AG04449 (cell line): ENCODE data around the gene TCN2.

Source experiments
- CTCF ChIA-PET: fragments of 350-600 bp; formaldehyde crosslinking; extraction: SDS; loops from one replicate; lab custom pipeline; 2021; ENCODE audit warnings: antibody characterized with exemption; lab: Yijun Ruan, JAX
- POLR2A ChIA-PET: fragments of 400-600, 350-600 bp; formaldehyde crosslinking; extraction: SDS; loops from one replicate; lab custom pipeline; 2020; ENCODE audit warnings: antibody characterized with exemption, inconsistent platforms; lab: Yijun Ruan, JAX
- DNase-seq: peaks from one replicate; pipeline ENCODE4 v3.0.0-alpha.2; 2010; ENCODE audit warnings: low read depth, low spot score
- H3K4me3 ChIP-seq: 2 replicates; pipeline ENCODE4 v1.5.1; 2011; ENCODE audit warnings: low read depth, mild to moderate bottlenecking, control low read depth, low read length
- CTCF ChIP-seq: IDR thresholded peaks from one replicate; pipeline ENCODE4 v1.5.1; 2011; ENCODE audit warnings: mild to moderate bottlenecking, moderate library complexity, low read length, control low read depth, inconsistent platforms; ENCODE audit not compliant: insufficient read depth; ENCODE audit errors: missing control alignments

Gene TCN2

GRCh38 chr22:30604723-30605122, 2.3 kb upstream of the TCN2 start:
- ChIA-PET POLR2A (no interaction called here), CTCF (interaction anchor here (0.7 to 7.8 kb wide), 7 partner anchors 10 to 150 kb away, joined by 3 to 71 read pairs (median 4); partner anchors contain the start of gene PES1)
- TF ChIP-seq CTCF: no peak
- H3K4me3 ChIP-seq: no peak overlapping the region
- DNase-seq: no peak

GRCh38 chr22:30605449-30606110, 1.4 kb upstream of the TCN2 start:
- H3K4me3 ChIP-seq: no peak overlapping the region
- DNase-seq: no peak
- CTCF ChIA-PET: interaction anchor here (0.8 to 7.8 kb wide), 12 partner anchors 10 to 218 kb away, joined by 3 to 71 read pairs (median 4); partner anchors contain the start of gene SLC35E4

GRCh38 chr22:30607300-30607930, 441 bp downstream of the TCN2 start:
- POLR2A ChIA-PET: interaction anchor here (1.0 kb wide), 1 partner anchor 20 kb away, joined by 4 read pairs; no protein-coding TSS in a partner anchor

More at GRCh38 chr22:30605449-30606110, 1.4 kb upstream of the TCN2 start:
- TF ChIP-seq CTCF: peak; percentile 61
- POLR2A ChIA-PET: no interaction called here

GRCh38 chr22:30607939-30608338, 965 bp downstream of the TCN2 start:
- TF ChIP-seq CTCF: no peak
- no peak for DNase-seq
- ChIA-PET POLR2A (no interaction called here), CTCF (interaction anchor here (1.1 to 7.8 kb wide), 6 partner anchors 8 to 312 kb away, joined by 3 to 71 read pairs (median 6); partner anchors contain the start of genes PES1 and SLC35E4)
- H3K4me3 ChIP-seq: no peak overlapping the region

More at GRCh38 chr22:30607300-30607930, 441 bp downstream of the TCN2 start:
- TF ChIP-seq CTCF: no peak
- no peak for DNase-seq
- CTCF ChIA-PET: interaction anchor here (0.9 to 7.8 kb wide), 9 partner anchors 9 to 313 kb away, joined by 3 to 71 read pairs (median 6); partner anchors contain the start of genes PES1 and SLC35E4
- H3K4me3 ChIP-seq: peak overlapping the region; percentile 59

- ChIA-PET POLR2A (interaction anchor here (0.6 kb wide), 1 partner anchor 10 kb away, joined by 4 read pairs; no protein-coding TSS in a partner anchor), CTCF (interaction anchor here (0.9 to 7.8 kb wide), 6 partner anchors 9 to 145 kb away, joined by 3 to 71 read pairs (median 6); partner anchors contain the start of genes PES1 and SLC35E4)
- no peak overlapping the region for H3K4me3 ChIP-seq
- TF ChIP-seq CTCF: no peak
- DNase-seq: peak; percentile 28
These were observed 2.5 kb downstream of the TCN2 start for GRCh38 chr22:30609260-30610185.
